Osteoblast (primary cell): Measurements from ENCODE around the gene PIMREG. TPM values are rescaled to one million over a fixed set of nuclear protein-coding genes. Genes with fewer than 3 reads are reported as not detected.

Experiments
- DNase-seq: peaks from one replicate; pipeline ENCODE4 v3.0.0; 2011; ENCODE audit warnings: low spot score, mixed read lengths; ENCODE audit not compliant: insufficient read length; ENCODE audit errors: missing footprints
- H2AFZ ChIP-seq: 2 replicates; pipeline ENCODE4 v1.6.0; 2011; ENCODE audit warnings: mild to moderate bottlenecking, low read length
- H3K27ac ChIP-seq: 2 replicates; pipeline ENCODE4 v1.5.1; 2011; ENCODE audit warnings: mild to moderate bottlenecking, low read depth, low read length, moderate library complexity
- H3K27me3 ChIP-seq: 2 replicates; pipeline ENCODE4 v1.6.0; 2012; ENCODE audit warnings: mild to moderate bottlenecking, control low read depth, inconsistent platforms, low read length, moderate library complexity; ENCODE audit not compliant: insufficient read depth
- H3K36me3 ChIP-seq: 2 replicates; pipeline ENCODE4 v1.5.1; 2011; ENCODE audit warnings: mild to moderate bottlenecking, low read length, control low read depth, moderate library complexity; ENCODE audit not compliant: insufficient read depth
- H3K4me1 ChIP-seq: 2 replicates; pipeline ENCODE4 v1.5.1; 2011; ENCODE audit warnings: mild to moderate bottlenecking, low read length, control low read depth, moderate library complexity; ENCODE audit not compliant: insufficient read depth
- H3K4me2 ChIP-seq: 2 replicates; pipeline ENCODE4 v1.6.0; 2011; ENCODE audit warnings: mild to moderate bottlenecking, low read length; ENCODE audit not compliant: insufficient read depth
- H3K4me3 ChIP-seq: fragments of 200-600 bp; sonication (generic); 3 replicates; pipeline ENCODE4 v1.5.1; 2012; ENCODE audit warnings: mild to moderate bottlenecking, low read length, inconsistent platforms; ENCODE audit not compliant: insufficient read depth
- H3K79me2 ChIP-seq: 2 replicates; pipeline ENCODE4 v1.6.0; 2012; ENCODE audit warnings: mild to moderate bottlenecking, low read length, control low read depth, inconsistent platforms; ENCODE audit not compliant: insufficient read depth
- H3K9me3 ChIP-seq: 2 replicates; pipeline ENCODE4 v1.5.1; 2011; ENCODE audit warnings: low read depth, low read length, control low read depth
- H4K20me1 ChIP-seq: 2 replicates; pipeline ENCODE4 v1.6.0; 2012; ENCODE audit warnings: mild to moderate bottlenecking, low read length, control low read depth; ENCODE audit not compliant: insufficient read depth
- CTCF ChIP-seq: IDR thresholded peaks from 2 replicates; pipeline ENCODE4 v1.5.1; 2011; ENCODE audit warnings: mild to moderate bottlenecking, low read depth, low read length, moderate library complexity; ENCODE audit errors: extremely low read depth
- total RNA-seq: library from RNA; depleted of rRNA; stranded (reverse); fragments of >200 nt; gene quantifications from 2 replicates; pipeline ENCODE4 v1.2.3, GENCODE V29; 2012

The PIMREG gene
- total RNA-seq, 1 donor: 5.1 TPM

GRCh38 chr17:6437466-6437865, 6.8 kb upstream of the PIMREG start:
- Histone ChIP-seq H3K4me1 (peaks cover 4% of the 10 kb centered on the region), H3K27me3 (peaks cover 29% of the 10 kb centered on the region), H3K36me3 (no peaks in the 10 kb centered on the region), H3K9me3 (no peaks in the 10 kb centered on the region), H3K79me2 (no peaks in the 10 kb centered on the region), H3K4me2 (no peak overlapping the region), H4K20me1 (no peaks in the 10 kb centered on the region), H3K4me3 (no peak overlapping the region), H2AFZ (no peak overlapping the region), H3K27ac (no peak overlapping the region)
- no peak for DNase-seq
- no peak for TF ChIP-seq CTCF

- peak; percentile 71 for DNase-seq
- no peak overlapping the region for H3K4me3 ChIP-seq
- H3K27ac ChIP-seq: no peak overlapping the region
- no peaks in the 10 kb centered on the region for H4K20me1 ChIP-seq
- H2AFZ ChIP-seq: no peak overlapping the region
- no peak overlapping the region for H3K4me2 ChIP-seq
- peaks cover 29% of the 10 kb centered on the region for H3K27me3 ChIP-seq
- no peaks in the 10 kb centered on the region for H3K79me2 ChIP-seq
- TF ChIP-seq CTCF: no peak
- no peaks in the 10 kb centered on the region for H3K36me3 ChIP-seq
- H3K9me3 ChIP-seq: no peaks in the 10 kb centered on the region
- H3K4me1 ChIP-seq: peaks cover 4% of the 10 kb centered on the region
These were observed 6.3 kb upstream of the PIMREG start for GRCh38 chr17:6437956-6438355.

- peaks cover 16% of the 10 kb centered on the region for H3K4me1 ChIP-seq
- peak; percentile 6 for DNase-seq
- no peak overlapping the region for H3K27ac ChIP-seq
- H2AFZ ChIP-seq: no peak overlapping the region
- no peak for TF ChIP-seq CTCF
- H3K36me3 ChIP-seq: no peaks in the 10 kb centered on the region
- no peaks in the 10 kb centered on the region for H4K20me1 ChIP-seq
- peaks cover 3% of the 10 kb centered on the region for H3K79me2 ChIP-seq
- H3K27me3 ChIP-seq: peaks cover 26% of the 10 kb centered on the region
- H3K4me3 ChIP-seq: no peak overlapping the region
- no peaks in the 10 kb centered on the region for H3K9me3 ChIP-seq
- no peak overlapping the region for H3K4me2 ChIP-seq
These were observed 4.3 kb upstream of the PIMREG start for GRCh38 chr17:6439951-6440350.

GRCh38 chr17:6442775-6443174, 1.5 kb upstream of the PIMREG start:
- H3K4me1 ChIP-seq: peaks cover 16% of the 10 kb centered on the region
- no peaks in the 10 kb centered on the region for H4K20me1 ChIP-seq
- H3K4me3 ChIP-seq: no peak overlapping the region
- H3K9me3 ChIP-seq: no peaks in the 10 kb centered on the region
- peaks cover 5% of the 10 kb centered on the region for H3K36me3 ChIP-seq
- no peak for TF ChIP-seq CTCF
- H3K4me2 ChIP-seq: no peak overlapping the region
- peaks cover 11% of the 10 kb centered on the region for H3K27me3 ChIP-seq
- H3K27ac ChIP-seq: no peak overlapping the region
- H3K79me2 ChIP-seq: peaks cover 7% of the 10 kb centered on the region
- DNase-seq: no peak
- no peak overlapping the region for H2AFZ ChIP-seq
